Pancreas (tissue), 10 donors: Measurements from ENCODE around the gene YAP1. TPM values are rescaled to one million over a fixed set of nuclear protein-coding genes. Genes with fewer than 3 reads are reported as not detected.

ENCODE experiments used
- ATAC-seq, 4 donors: fragments of 200-7000 bp; cut with Tn5 transposase; one replicate each; pipeline versions ENCODE4 v1.8.0 to v1.9.1; 2020; ENCODE audit warnings: mild to moderate bottlenecking in 4 of 4, moderate library complexity in 4 of 4
- DNase-seq, 6 donors: peaks; one replicate each; pipeline ENCODE4 v3.0.0-alpha.2; 2020
- FAIRE-seq: peaks from 2 replicates; lab custom pipeline; 2012; peaks lifted over from hg19 to GRCh38; lab: Jason Lieb, UNC
- H3K27ac ChIP-seq, 4 donors: fragments of 200-600 bp; sonication (generic); 1 replicate in 3 of 4; 2 replicates in 1 of 4; pipeline versions ENCODE4 v1.5.0 to v1.8.0; 2020
- H3K27me3 ChIP-seq, 4 donors: fragments of 200-600 bp; one replicate each; pipeline ENCODE4 v1.8.0; 2021
- H3K36me3 ChIP-seq, 3 donors: fragments of 200-600 bp; sonication (generic) in 1 of 3; one replicate each; pipeline versions ENCODE4 v1.5.0 to v1.8.0; 2020 to 2021
- H3K4me1 ChIP-seq, 3 donors: fragments of 200-600 bp; one replicate each; pipeline ENCODE4 v1.8.0; 2021
- H3K4me3 ChIP-seq, 4 donors: fragments of 200-600 bp; sonication (generic) in 2 of 4; one replicate each; pipeline versions ENCODE4 v1.5.0 to v1.8.0; 2020 to 2021
- H3K9me3 ChIP-seq, 4 donors: fragments of 200-600 bp; one replicate each; pipeline ENCODE4 v1.8.0; 2021
- CTCF ChIP-seq, 4 donors: fragments of 200-600 bp; sonication (generic) in 3 of 4; IDR thresholded peaks; one replicate each; pipeline versions ENCODE4 v1.5.0 to v1.8.0; 2021; ENCODE audit warnings: antibody characterized with exemption in 4 of 4
- WGBS, 2 donors: extraction: QIAGEN DNeasy Blood & Tissue Kit; methylation state at CpG; one replicate each; pipeline ENCODE4 v1.1.7; 2013; 5-methylcytosine and 5-hydroxymethylcytosine counted together
- intact Hi-C, 3 donors: fragments of 100-400 bp; cut with DNase I; formaldehyde crosslinking; loops; one replicate each; pipeline versions ENCODE4 v1.11.1 to v1.14.2; 2022
- polyA plus RNA-seq, 2 donors: library from polyadenylated mRNA; stranded (reverse); fragments of 200-250 nt; gene quantifications; one replicate each; pipeline ENCODE4 v1.2.3, GENCODE V29; 2013
- total RNA-seq, 6 donors: library from RNA; stranded (reverse); fragmentation: NEBNext Ultra II Directional in 4 of 6; extraction: Animal tissue kit (Norgen Biotek cat#: 25700) in 4 of 6; gene quantifications; one replicate each; pipeline versions ENCODE4 v1.2.1 to v1.2.4, GENCODE V29; 2021 to 2023
- donor health status: healthy with polysubstance abuse.
- donor health status: DM: no; HTN: no; CAD: no; lungs with moderate emphysema.
- donor health status: DM: no; HTN: no; CAD: no.
- donor health status: control.
- donor health status: control.
- donor health status: Bipolar disorder and iron deficiency.
- donor health status: DM: yes; HTN: yes; CAD: no.
- donor health status: DM: no; HTN: no; CAD: no.
- donor health status: DM: no; HTN: no; CAD: no.
- donor health status: DM: yes; HTN: yes; CAD: no.

YAP1 gene
- total and polyA plus RNA-seq, 8 donors = 8.7 to 46.5 (median 17.2) TPM

DNA sequence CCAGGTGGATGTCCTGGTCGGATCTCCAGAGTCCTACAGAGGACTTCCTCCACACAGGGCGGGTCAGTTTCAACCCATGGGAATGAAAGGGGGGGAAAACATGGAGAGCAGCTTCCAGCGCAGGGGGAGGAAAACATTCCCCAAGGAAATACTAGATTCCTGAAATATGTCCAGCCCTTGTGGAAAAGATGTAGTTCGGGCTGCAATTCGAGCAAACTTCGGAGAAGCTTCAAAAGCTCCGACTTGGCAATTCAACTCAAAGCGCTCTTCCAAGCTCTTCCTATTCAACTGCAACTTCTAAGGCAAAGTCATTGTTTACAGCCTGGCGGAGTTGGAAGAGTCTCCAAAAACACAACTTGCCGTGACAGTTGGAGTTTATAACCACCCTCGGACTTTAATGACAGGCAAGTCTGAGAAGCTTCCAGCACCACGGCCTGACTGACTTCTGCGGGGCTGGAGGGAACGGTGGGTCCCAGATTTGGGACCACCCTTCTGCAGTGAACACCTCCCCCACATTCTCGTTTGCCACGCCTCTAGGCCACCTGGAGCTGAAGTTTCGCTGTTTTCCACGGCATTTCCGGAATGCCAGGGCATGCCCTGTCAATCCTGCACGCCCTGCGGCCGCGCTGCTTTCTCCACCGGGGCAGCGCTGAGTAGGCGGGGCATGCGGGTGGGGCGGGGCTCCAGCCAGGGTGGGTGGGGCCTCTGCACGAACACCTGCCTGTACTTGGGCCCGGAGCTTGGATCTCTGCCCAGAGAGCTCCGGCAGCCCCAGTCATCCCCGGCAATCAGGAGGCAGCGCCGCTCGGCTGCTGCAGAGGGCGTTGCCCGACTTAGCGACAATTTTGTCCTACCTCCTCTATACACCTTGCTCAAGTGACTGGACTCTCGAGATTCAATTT lies 158.1 kb downstream of the YAP1 start:
- Histone ChIP-seq H3K9me3 (no peaks in the 10 kb centered on the region), H3K4me1 (peaks cover 0 to 3% (median 0%) of the 10 kb centered on the region in 3 donors), H3K27me3 (no peaks in the 10 kb centered on the region), H3K36me3 (no peaks in the 10 kb centered on the region), H3K27ac (peak overlapping the region; percentile 58 to 86 (median 82)), H3K4me3 (peak overlapping the region; percentile 3 to 42 (median 32))
- TF ChIP-seq CTCF (IDR thresholded peaks at IDR 0.05) = peak; percentile 27 to 44 (median 32)
- intact Hi-C loops = no loop called here
- ATAC-seq = peak; percentile 94 to 97 (median 96)
- 15 to 20% methylated on average over 39 of the region's 39 CpGs for WGBS, 2 donors
- DNase-seq = peak; percentile 90 to 97 (median 95)
- FAIRE-seq = no peak

DNA sequence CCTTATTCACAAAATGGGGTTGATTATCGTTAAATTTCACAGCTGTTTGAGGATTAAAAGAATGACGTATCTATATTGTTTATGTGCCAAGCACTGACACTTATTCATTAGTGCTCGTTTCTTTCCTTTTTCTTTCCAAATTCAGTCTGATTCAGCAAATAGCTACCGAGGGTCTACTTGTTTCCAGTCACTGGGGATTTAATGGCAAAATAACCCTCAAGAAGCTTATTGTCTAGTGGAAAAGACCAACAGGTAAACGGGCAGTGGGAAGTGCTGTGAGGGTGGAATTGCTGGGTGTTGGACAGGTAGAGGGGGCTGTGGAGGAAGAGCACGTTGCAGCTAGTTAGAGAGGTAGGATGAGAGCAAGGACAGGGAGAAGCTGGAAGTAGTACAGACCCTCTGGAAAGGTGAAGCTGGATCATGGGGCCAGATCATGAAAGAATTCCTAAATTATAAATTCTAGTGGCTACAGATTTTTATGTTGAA lies 158.8 kb downstream of the YAP1 start:
- 6 to 14% methylated on average over 6 of the region's 6 CpGs for WGBS, 2 donors
- intact Hi-C loops = no loop called here

DNA sequence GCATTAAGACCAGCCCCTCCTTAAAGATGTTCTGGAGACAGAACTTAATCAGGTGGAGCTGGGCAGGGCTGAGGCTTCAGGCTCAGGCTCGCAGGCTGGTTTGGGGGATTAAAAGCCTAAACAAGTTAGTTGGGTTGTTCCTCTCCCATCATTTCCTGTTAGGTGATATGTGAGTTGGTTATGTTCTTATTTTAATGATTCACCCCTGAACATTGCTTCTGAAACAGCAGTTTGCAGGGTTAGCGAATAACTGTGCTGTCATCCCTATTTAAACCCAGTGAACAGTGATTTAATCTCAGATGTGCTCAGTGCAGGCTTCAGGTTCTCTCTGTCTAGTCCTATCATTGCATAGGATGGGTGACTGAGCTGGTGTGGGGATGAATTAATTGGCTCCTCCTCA lies 159.7 kb downstream of the YAP1 start:
- no peak for TF ChIP-seq CTCF (IDR thresholded peaks at IDR 0.05)

More for the DNA sequence above, 158.8 kb downstream of the YAP1 start:
- DNase-seq = no peak
- Histone ChIP-seq H3K4me1 (peaks cover 0 to 3% (median 0%) of the 10 kb centered on the region in 3 donors), H3K9me3 (no peaks in the 10 kb centered on the region), H3K27ac (peak overlapping the region; percentile 6 to 86 (median 38)), H3K27me3 (no peaks in the 10 kb centered on the region), H3K36me3 (no peaks in the 10 kb centered on the region), H3K4me3 (peak overlapping the region in 2 of 4 donors; percentile 39 to 42)
- no peak for FAIRE-seq
- peak in 3 of 4 donors; percentile 11 to 37 (median 14) for ATAC-seq
- no peak for TF ChIP-seq CTCF (IDR thresholded peaks at IDR 0.05)

GRCh38 chr11:102272047-102272824 lies 162.0 kb downstream of the YAP1 start:
- FAIRE-seq (no peak), DNase-seq (no peak), ATAC-seq (no peak)
- no peaks in the 10 kb centered on the region for H3K36me3 ChIP-seq
- no peaks in the 10 kb centered on the region for H3K9me3 ChIP-seq
- H3K27ac ChIP-seq = no peak overlapping the region
- no peak for TF ChIP-seq CTCF (IDR thresholded peaks at IDR 0.05)
- no peaks in the 10 kb centered on the region for H3K27me3 ChIP-seq
- H3K4me1 ChIP-seq = peaks cover 0 to 8% (median 3%) of the 10 kb centered on the region in 3 donors
- intact Hi-C loops = no loop called here
- WGBS, 2 donors = 71 to 73% methylated on average over 10 of the region's 10 CpGs
- H3K4me3 ChIP-seq = no peak overlapping the region

More for the DNA sequence above, 159.7 kb downstream of the YAP1 start:
- Histone ChIP-seq H3K27ac (peak overlapping the region in 1 of 4 donors; percentile 17), H3K4me3 (no peak overlapping the region), H3K9me3 (no peaks in the 10 kb centered on the region), H3K4me1 (peaks cover 0 to 3% (median 0%) of the 10 kb centered on the region in 3 donors), H3K36me3 (no peaks in the 10 kb centered on the region), H3K27me3 (no peaks in the 10 kb centered on the region)
- ATAC-seq = no peak
- 73 to 74% methylated on average over 2 of the region's 2 CpGs for WGBS, 2 donors
- FAIRE-seq = no peak
- intact Hi-C loops = no loop called here
- no peak for DNase-seq
